ENCODE data around the gene ZNF639.
"Not testable (repeated sequence)": the region's sequence is repeated elsewhere in the genome, so short reads cannot be mapped to it uniquely, and the experiment has no call there.

Gene ZNF639
- total RNA-seq = 56.6 to 65.6 reads per million in 2 experiments

GRCh38 chr3:179322286-179323196 lies at the start of gene ZNF639:
Gene ZNF639 (plus strand): TSS chr3:179323031. CDS start chr3:179328294, 5,263 bp downstream.
- peak; percentile 83 for DNase-seq (ENCODE audit: low read depth)

GRCh38 chr3:179274434-179274833 lies 48.4 kb upstream of the ZNF639 start:
- not testable (repeated sequence) for DNase-seq (ENCODE audit: low read depth)

- no peak for DNase-seq (ENCODE audit: low read depth)
Measured at GRCh38 chr3:179276001-179276400, 46.8 kb upstream of the ZNF639 start.

GRCh38 chr3:179276743-179277142 lies 46.1 kb upstream of the ZNF639 start:
- DNase-seq (ENCODE audit: low read depth) = no peak

- no peak for DNase-seq (ENCODE audit: low read depth)
Measured at GRCh38 chr3:179278151-179278550, 44.7 kb upstream of the ZNF639 start.

GRCh38 chr3:179278932-179279693 lies 43.7 kb upstream of the ZNF639 start:
- DNase-seq (ENCODE audit: low read depth) = no peak

- no peak for DNase-seq (ENCODE audit: low read depth)
Measured at GRCh38 chr3:179279837-179280236, 43.0 kb upstream of the ZNF639 start.

GRCh38 chr3:179281825-179282224 lies 41.0 kb upstream of the ZNF639 start:
- DNase-seq (ENCODE audit: low read depth) = no peak

GRCh38 chr3:179286331-179286730 lies 36.5 kb upstream of the ZNF639 start:
- DNase-seq (ENCODE audit: low read depth) = no peak

- DNase-seq (ENCODE audit: low read depth) = no peak
Measured at GRCh38 chr3:179288845-179289244, 34.0 kb upstream of the ZNF639 start.

GRCh38 chr3:179289295-179289694 lies 33.5 kb upstream of the ZNF639 start:
- DNase-seq (ENCODE audit: low read depth) = no peak

- no peak for DNase-seq (ENCODE audit: low read depth)
Measured at GRCh38 chr3:179292450-179292849, 30.4 kb upstream of the ZNF639 start.

GRCh38 chr3:179297971-179298725 lies 24.7 kb upstream of the ZNF639 start:
- no peak for DNase-seq (ENCODE audit: low read depth)

GRCh38 chr3:179299316-179299715 lies 23.5 kb upstream of the ZNF639 start:
- no peak for DNase-seq (ENCODE audit: low read depth)

GRCh38 chr3:179299999-179300613 lies 22.7 kb upstream of the ZNF639 start:
- no peak for DNase-seq (ENCODE audit: low read depth)

- DNase-seq (ENCODE audit: low read depth) = no peak
Measured at GRCh38 chr3:179301645-179302044, 21.2 kb upstream of the ZNF639 start.

- no peak for DNase-seq (ENCODE audit: low read depth)
Measured at GRCh38 chr3:179302111-179302510, 20.7 kb upstream of the ZNF639 start.

GRCh38 chr3:179304605-179305004 lies 18.2 kb upstream of the ZNF639 start:
- no peak for DNase-seq (ENCODE audit: low read depth)

GRCh38 chr3:179307362-179307761 lies 15.5 kb upstream of the ZNF639 start:
- DNase-seq (ENCODE audit: low read depth) = not testable (repeated sequence)

GRCh38 chr3:179308001-179308400 lies 14.8 kb upstream of the ZNF639 start:
- DNase-seq (ENCODE audit: low read depth) = no peak

GRCh38 chr3:179309225-179310078 lies 13.4 kb upstream of the ZNF639 start:
- no peak for DNase-seq (ENCODE audit: low read depth)
